Measurements from ENCODE around the gene SLC20A1. TPM values are rescaled to one million over a fixed set of nuclear protein-coding genes. Genes with fewer than 3 reads are reported as not detected.

Gene SLC20A1
- total RNA-seq, 4 donors from 2014 or later = 9.5 to 25.4 (median 20.5) TPM

DNA sequence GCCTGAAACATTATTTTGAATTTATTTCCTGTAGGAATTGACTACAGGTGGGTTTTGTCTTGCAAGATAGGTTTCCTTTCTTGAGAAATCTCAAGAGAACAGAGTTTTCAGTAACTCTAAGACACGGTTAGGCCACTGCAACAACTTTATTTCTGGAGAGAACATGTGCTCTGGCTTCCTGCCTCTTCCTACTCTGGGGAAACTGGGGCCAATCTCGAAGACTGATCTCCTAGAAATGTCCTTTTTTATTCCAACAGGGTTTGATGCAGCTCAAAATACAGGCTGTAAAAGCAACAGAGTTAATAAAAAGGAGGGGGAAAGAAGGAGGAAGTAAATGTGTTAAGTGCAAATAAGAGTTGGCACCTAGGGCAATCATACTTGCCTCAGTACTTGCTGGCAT, 4.0 kb upstream of the SLC20A1 start:
- Histone ChIP-seq H3K27me3 (no peaks in the 10 kb centered on the region), H3K4me1 (peaks cover 0 to 22% (median 0%) of the 10 kb centered on the region in 3 donors), H3K4me3 (no peak overlapping the region), H3K36me3 (no peaks in the 10 kb centered on the region), H3K27ac (no peak overlapping the region), H3K9me3 (no peaks in the 10 kb centered on the region)
- WGBS, 2 donors (ENCODE audit: low coverage in 1 of 2) = 13 to 14% methylated on average over 2 of the region's 2 CpGs
- ATAC-seq = no peak
- TF ChIP-seq EP300 (IDR thresholded peaks at IDR 0.05) (no peak), POLR2A (IDR thresholded peaks at IDR 0.05) (no peak), POLR2AphosphoS5 (IDR thresholded peaks at IDR 0.05) (no peak), CTCF (IDR thresholded peaks at IDR 0.05) (no peak)

DNA sequence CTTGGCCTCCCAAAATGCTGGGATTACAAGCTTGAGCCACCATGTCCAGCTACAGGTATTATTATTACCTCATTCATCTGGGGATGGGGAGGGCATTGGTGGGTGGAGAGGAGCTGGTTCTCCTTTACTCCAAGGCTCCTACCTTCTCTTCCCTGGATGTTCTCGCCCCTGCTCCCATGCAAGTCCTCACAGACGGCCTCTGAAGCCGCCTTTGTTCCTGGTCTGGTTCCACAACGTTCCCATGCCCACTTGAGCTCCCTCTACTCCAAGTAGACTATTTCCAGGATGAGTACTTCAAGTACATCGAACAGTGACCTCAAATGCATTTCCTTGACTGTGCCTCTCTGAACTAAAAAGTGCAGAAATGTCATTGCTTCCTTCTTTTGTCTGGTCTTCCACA, 3.2 kb upstream of the SLC20A1 start:
- WGBS, 2 donors (ENCODE audit: low coverage in 1 of 2) = 85% methylated on average over 4 of the region's 5 CpGs; no CpG with 5 or more reads in 1 of the 2 donors
- Histone ChIP-seq H3K27me3 (no peaks in the 10 kb centered on the region), H3K9me3 (no peaks in the 10 kb centered on the region), H3K36me3 (peaks cover 0 to 4% of the 10 kb centered on the region in 2 donors), H3K27ac (no peak overlapping the region), H3K4me3 (no peak overlapping the region), H3K4me1 (peaks cover 0 to 30% (median 3%) of the 10 kb centered on the region in 3 donors)
- ATAC-seq = no peak
- TF ChIP-seq POLR2A (IDR thresholded peaks at IDR 0.05) (no peak), EP300 (IDR thresholded peaks at IDR 0.05) (no peak), POLR2AphosphoS5 (IDR thresholded peaks at IDR 0.05) (no peak), CTCF (IDR thresholded peaks at IDR 0.05) (no peak)

DNA sequence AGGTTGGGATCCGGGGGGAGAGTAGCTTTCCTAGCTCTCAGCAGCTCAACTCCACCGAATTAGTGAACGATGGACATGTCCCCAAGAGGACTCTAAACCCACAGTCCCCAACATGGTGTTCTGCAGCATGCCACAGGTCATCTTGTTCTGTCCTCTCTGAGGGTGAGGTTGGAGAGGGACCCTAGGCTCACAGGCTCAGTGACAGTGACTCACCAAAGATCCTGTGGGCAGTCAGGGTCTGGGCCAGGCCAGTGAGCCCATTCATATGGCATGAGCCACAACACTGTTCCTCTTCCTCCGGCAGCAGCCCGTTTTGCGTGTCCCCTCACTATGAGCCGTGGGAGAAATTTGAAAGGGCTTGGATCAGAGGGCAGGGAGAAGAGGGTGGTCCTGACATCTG, 2.8 kb upstream of the SLC20A1 start:
- WGBS, 2 donors (ENCODE audit: low coverage in 1 of 2) = no CpG with 5 or more reads among the region's 7 CpGs
- H3K4me3 ChIP-seq = no peak overlapping the region
- no peaks in the 10 kb centered on the region for H3K9me3 ChIP-seq
- no peak for ATAC-seq
- peak overlapping the region in 1 of 4 donors; percentile 98 for H3K27ac ChIP-seq
- H3K36me3 ChIP-seq = peaks cover 0 to 8% of the 10 kb centered on the region in 2 donors
- no peaks in the 10 kb centered on the region for H3K27me3 ChIP-seq
- H3K4me1 ChIP-seq = peaks cover 0 to 34% (median 3%) of the 10 kb centered on the region in 3 donors
- TF ChIP-seq CTCF (IDR thresholded peaks at IDR 0.05) (no peak), POLR2AphosphoS5 (IDR thresholded peaks at IDR 0.05) (no peak), POLR2A (IDR thresholded peaks at IDR 0.05) (no peak), EP300 (IDR thresholded peaks at IDR 0.05) (no peak)

DNA sequence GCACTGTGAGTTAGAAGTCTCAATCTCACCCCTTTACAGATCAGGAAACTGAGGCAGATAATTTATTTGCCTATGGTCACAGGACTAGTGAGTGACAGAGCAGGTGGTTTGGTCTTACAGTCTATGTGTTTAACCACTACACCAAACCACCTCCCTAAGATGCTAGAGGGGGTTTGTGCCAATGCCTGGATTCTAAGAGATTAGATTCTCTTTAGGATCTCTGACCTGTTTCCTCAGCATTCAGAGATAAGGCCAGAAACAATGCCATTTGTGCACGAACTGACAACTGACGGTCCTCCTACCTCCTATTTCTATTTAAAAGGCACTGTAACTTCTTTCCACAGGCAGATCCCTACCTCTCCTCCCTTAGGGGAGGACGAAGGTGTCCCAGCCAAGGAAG, 2.3 kb upstream of the SLC20A1 start:
- H3K4me1 ChIP-seq = peaks cover 0 to 40% (median 3%) of the 10 kb centered on the region in 3 donors
- no peak overlapping the region for H3K4me3 ChIP-seq
- 86 to 100% methylated on average over 1 to 3 of the region's 3 CpGs for WGBS, 2 donors (ENCODE audit: low coverage in 1 of 2)
- H3K27ac ChIP-seq = peak overlapping the region in 3 of 4 donors; percentile 93 to 98 (median 95)
- peaks cover 0 to 13% of the 10 kb centered on the region in 2 donors for H3K36me3 ChIP-seq
- no peaks in the 10 kb centered on the region for H3K27me3 ChIP-seq
- H3K9me3 ChIP-seq = no peaks in the 10 kb centered on the region
- no peak for ATAC-seq
- TF ChIP-seq EP300 (IDR thresholded peaks at IDR 0.05) (no peak), POLR2AphosphoS5 (IDR thresholded peaks at IDR 0.05) (no peak), CTCF (IDR thresholded peaks at IDR 0.05) (no peak), POLR2A (IDR thresholded peaks at IDR 0.05) (no peak)

GRCh38 chr2:112644155-112644932, 1.4 kb upstream of the SLC20A1 start:
- Histone ChIP-seq H3K36me3 (peaks cover 0 to 22% of the 10 kb centered on the region in 2 donors), H3K4me1 (peaks cover 0 to 48% (median 3%) of the 10 kb centered on the region in 3 donors), H3K27ac (peak overlapping the region; percentile 92 to 98 (median 94)), H3K27me3 (no peaks in the 10 kb centered on the region), H3K9me3 (no peaks in the 10 kb centered on the region), H3K4me3 (peak overlapping the region; percentile 66 to 71)
- WGBS, 2 donors (ENCODE audit: low coverage in 1 of 2) = 39% methylated on average over 5 to 11 of the region's 11 CpGs
- TF ChIP-seq POLR2AphosphoS5 (IDR thresholded peaks at IDR 0.05) (peak; percentile 24), EP300 (IDR thresholded peaks at IDR 0.05) (no peak)
- no peak for ATAC-seq

All from gastroesophageal sphincter (tissue), 4 donors.